Non-pigmented ciliary epithelial cell (primary cell): Measurements from ENCODE around the gene THBS3.
"Not testable (repeated sequence)": the region's sequence is repeated elsewhere in the genome, so short reads cannot be mapped to it uniquely, and the experiment has no call there.

Experiments
- DNase-seq: peaks from one replicate; pipeline ENCODE4 v3.0.0-alpha.2; 2010; ENCODE audit warnings: low read depth

The THBS3 gene

DNA sequence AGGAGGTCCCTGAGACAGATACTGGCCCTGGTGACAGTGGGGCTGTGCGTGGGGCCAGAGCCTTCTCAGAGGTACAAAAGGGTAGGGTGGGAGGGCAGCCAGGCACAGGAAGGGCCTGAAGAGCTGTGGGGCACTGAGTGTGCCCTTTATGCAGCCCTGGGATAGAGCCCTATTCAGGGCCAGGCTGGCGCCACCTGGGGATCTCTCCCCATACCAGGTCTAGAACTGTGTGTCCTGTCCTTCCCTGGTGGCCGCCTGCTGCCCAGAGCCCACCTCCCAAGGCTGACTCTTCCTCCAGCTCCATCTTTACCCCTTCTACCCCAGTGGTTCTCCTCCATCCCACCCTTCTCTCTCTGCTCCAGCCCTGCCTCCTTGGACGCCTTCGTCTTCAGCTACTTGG, 25.8 kb upstream of the THBS3 start:
- not testable (repeated sequence) for DNase-seq

DNA sequence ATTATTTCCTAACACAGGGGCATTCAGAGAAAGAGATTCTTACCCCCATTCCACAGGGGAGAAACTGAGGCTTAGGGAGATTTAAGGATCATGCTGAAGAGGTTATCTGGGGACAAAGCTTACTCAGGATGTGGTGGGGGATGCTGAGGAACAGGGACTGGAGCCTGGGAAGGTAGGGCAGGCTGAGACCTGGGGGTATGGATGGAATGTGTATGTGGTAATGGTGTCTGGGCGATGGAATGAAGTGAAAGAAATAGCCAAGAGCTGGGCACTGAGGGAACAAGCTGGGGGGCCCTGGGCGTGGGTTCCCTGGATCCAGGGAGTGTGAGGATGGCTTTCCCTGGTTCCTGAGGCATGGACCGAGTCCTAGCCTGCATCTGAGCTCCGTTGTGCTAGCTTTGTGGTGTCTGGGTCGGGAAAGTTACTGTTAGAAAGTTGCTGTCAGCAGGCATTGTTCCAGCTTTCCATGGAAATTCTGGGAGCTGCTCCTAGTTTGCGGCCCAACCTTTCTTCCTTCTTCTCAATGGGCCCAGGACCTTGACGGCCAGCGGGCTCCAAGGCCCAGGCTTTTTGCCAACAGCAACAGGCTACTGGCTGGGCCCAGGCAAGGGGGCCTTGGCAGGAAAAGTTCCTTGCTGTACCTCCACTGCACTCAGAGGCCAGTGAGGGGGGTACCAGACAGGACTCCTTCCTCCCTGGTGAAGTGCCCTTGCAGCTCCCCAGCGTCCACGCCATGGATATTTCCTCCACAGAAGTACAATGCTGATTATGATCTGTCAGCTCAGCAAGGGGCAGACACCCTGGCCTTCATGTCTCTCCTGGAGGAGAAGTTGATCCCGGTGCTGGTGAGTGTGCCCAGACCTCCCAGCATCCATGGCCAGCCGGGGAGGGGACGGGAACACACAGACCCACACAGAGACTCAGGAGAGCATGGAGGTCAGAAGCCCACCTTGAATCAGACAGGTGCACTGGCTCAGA, 24.6 kb upstream of the THBS3 start:
- not testable (repeated sequence) for DNase-seq

DNA sequence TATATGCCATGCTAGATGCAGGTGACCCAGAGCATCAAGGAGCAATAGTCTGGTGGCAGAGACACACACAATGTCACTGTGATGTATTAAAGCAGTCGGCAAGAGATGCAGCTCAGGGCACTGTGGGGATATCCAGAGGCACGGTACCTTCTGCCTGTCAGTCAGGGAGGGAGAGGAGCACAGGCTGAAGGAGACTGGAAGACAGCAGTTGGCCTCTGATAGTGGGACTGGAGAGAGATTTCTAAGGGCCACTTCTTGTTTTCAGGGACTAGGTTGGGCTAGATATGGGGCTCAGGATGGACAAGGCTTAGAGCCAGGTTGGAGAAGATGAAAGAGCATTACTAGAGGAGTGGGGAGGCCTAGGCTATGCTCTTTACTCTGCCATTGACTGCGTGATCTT, 23.6 kb upstream of the THBS3 start:
- not testable (repeated sequence) for DNase-seq

GRCh38 chr1:155228096-155228427, 20.4 kb upstream of the THBS3 start:
- no peak for DNase-seq

- peak; percentile 97 for DNase-seq
Measured at GRCh38 chr1:155227261-155228095, 19.8 kb upstream of the THBS3 start.

DNA sequence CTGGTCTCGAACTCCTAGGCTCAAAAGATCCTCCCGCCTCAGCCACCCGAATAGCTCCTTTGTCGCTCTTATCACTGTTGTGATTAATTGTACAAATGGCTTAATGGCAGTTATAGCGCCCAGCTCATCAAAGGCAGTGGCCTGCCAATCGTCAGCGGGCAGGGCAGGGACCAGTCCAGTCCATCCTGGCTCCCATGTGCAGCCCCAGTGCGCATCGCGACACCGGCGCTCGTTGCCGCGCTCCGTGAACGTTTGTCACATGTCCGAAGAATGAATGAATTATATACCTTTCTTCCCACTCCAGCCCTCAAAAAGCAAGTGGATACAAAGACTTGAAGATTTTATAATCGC, 19.2 kb upstream of the THBS3 start:
- no peak for DNase-seq

GRCh38 chr1:155226188-155226909, 18.7 kb upstream of the THBS3 start:
- DNase-seq = no peak

- not testable (repeated sequence) for DNase-seq
Measured at GRCh38 chr1:155225404-155225759, 17.7 kb upstream of the THBS3 start.

DNA sequence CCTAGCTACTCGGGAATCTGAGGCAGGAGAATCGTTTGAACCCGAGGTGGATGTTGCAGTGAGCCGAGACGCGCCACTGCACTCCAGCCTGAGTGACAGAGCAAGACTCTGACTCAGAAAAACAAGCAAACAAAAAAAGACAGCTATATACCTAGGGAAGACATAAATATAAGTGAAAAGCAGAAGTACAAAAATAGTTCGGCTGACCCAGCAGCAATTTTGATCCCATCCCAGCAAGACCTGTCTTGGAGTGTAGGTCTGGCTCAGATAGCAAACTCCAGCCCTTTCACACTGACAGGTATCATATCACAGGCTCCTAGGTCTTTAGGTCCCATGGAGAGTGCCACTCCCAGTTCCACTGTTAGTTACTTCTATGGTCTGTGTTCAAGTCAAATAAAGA, 15.3 kb upstream of the THBS3 start:
- DNase-seq = no peak

DNA sequence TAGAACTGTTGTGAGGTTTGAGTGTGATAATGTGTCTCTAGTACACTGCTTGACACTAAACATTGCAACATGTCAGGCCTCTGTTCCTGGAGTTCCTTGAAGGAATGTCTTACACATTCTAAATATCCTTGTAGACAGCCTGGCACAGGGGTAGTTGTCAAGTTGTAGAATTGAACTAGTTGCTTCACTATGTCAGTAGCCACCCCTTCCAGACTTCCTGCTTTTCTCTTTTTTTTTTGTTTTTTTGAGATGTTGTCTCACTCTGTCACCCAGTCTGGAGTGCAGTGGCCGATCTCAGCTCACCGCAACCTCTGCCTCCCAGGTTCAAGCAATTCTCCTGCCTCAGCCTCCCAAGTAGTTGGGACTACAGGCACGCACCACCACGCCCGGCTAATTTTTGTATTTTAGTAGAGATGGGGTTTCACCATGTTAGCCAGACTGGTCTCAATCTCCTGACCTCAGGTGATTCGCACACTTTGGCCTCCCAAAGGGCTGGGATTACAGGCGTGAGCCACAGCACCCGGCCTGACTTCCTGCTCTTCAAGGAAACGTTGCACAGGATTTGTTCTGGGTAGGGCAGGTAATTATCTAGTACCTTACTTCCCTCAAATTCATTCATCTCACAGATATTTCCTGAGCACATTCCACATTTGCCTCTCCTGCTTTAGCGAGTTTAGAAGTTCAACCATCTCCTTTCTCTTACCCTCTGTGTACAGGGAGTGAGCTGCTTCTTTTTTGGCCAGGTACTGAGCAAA, 12.7 kb upstream of the THBS3 start:
- not testable (repeated sequence) for DNase-seq

- DNase-seq = no peak
Measured at GRCh38 chr1:155219592-155220031, 11.9 kb upstream of the THBS3 start.

DNA sequence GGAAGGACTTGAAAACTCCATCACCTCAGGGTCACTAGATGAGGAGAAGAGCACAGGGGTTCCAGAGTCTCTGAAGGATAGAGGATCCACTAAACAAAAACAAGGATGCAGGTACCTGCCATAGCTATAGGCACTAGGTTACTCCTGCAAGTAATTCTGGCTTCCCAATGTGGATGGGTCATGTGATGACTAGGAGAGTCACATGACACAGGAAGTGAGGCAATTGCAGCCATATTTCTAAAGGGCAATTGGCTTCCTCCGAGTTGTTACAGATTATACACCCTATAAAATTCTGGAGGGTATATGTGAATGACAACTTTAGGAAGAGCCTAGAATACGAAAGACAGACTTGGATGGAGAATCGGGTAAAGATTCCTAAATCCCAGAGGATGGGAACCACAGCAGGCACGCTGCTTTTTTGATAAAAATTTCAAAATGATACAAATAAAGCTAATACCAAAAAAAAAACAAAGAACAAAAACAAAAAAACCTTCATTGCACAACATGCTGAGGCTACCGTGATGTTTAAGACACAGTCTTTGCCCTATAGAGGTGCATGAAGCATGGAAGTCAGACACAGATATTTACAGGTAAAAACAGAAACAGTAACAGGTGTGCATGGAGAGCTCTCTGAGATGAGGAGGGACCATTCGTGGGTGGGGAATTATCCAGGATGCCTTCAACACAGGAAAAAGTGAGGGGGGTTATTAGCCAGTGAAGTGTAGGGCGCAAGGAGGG, 11.3 kb upstream of the THBS3 start:
- DNase-seq = no peak

- not testable (repeated sequence) for DNase-seq
Measured at GRCh38 chr1:155214702-155215101, 7.0 kb upstream of the THBS3 start.

- DNase-seq = not testable (repeated sequence)
Measured at GRCh38 chr1:155212051-155212440, 4.3 kb upstream of the THBS3 start.

DNA sequence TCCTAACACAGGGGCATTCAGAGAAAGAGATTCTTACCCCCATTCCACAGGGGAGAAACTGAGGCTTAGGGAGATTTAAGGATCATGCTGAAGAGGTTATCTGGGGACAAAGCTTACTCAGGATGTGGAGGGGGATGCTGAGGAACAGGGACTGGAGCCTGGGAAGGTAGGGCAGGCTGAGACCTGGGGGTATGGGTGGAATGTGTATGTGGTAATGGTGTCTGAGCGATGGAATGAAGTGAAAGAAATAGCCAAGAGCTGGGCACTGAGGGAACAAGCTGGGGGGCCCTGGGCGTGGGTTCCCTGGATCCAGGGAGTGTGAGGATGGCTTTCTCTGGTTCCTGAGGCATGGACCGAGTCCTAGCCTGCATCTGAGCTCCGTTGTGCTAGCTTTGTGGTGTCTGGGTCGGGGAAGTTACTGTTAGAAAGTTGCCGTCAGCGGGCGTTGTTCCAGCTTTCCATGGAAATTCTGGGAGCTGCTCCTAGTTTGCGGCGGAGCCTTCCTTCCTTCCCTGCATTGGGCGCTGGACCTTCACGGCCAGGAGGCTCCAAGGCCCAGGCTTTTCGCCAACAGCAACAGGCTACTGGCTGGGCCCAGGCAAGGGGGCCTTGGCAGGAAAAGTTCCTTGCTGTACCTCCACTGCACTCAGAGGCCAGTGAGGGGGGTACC, 3.8 kb upstream of the THBS3 start:
- not testable (repeated sequence) for DNase-seq

GRCh38 chr1:155210314-155211104, 2.8 kb upstream of the THBS3 start:
- DNase-seq = no peak

- DNase-seq = no peak
Measured at GRCh38 chr1:155209312-155209721, 1.6 kb upstream of the THBS3 start.

DNA sequence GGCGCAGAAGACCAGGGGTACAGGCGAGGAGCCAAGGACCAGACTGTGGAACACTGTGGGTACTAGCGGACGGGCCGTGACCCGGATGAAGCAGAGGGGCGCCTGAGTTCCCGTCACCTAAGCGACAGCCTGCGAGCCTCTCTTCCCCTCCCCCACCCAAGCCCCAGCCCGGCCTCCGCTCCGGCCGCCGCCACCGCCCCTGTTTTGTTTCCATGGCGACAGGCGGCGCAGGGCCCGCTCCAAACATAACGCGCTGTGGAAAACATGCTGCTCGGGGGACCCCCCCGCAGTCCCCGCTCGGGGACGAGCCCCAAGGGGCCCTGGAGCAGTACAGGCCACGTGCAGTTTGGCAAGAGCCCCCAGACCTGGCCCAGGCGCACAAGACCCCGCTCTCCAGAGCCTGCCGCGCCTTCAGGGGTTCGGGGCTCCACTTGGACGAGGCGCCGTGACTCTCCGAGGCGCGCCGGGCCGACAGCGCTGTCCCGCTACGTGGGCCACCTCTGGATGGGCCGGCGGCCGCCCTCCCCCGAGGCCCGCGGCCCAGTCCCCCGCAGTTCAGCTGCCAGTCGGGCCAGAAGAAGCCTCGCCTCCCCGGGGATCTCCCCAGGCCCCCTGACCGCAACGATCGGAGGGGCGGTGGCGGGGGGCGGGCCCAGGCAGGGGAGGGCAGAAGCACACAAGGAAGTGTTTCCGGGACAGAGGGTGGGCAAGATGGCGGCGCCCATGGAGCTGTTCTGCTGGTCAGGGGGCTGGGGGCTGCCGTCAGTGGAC, 1.0 kb upstream of the THBS3 start, which contains the start of gene MTX1:
Gene MTX1 (plus strand): TSS at position 155 of the 771 bp plus-strand sequence. CDS start 110 bp downstream, at position 265.
- no peak for DNase-seq
